HG03442 (cell line): ENCODE measurements around the gene SEC14L1.
"Not testable (repeated sequence)": the region's sequence is repeated elsewhere in the genome, so short reads cannot be mapped to it uniquely, and the experiment has no call there.

Source experiments
- ATAC-seq: cut with Tn5 transposase; IDR thresholded peaks from one replicate; pipeline ENCODE4 v1.9.1; 2021; ENCODE audit warnings: mild to moderate bottlenecking, moderate library complexity; ENCODE audit not compliant: unreplicated experiment

SEC14L1 gene

GRCh38 chr17:77254951-77255825, 114.4 kb downstream of the SEC14L1 start:
- ATAC-seq = no peak

DNA sequence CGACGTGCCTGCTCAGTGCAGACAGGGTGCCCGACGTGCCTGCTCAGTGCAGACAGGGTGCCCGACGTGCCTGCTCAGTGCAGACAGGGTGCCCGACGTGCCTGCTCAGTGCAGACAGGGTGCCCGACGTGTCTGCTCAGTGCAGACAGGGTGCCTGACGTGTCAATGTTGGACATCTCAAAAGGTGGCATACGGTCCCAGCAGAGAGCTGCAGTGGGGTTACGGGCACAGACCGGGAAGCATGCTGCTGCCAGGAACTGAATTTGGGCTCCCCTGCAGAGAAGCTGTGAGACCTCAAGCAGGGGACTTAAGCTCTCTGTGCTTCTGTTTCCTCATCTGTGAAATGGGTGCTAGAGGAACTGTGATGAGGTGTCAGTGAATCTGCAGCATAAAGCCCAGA, 115.2 kb downstream of the SEC14L1 start:
- not testable (repeated sequence) for ATAC-seq

GRCh38 chr17:77256710-77257109, 115.9 kb downstream of the SEC14L1 start:
- ATAC-seq = no peak

GRCh38 chr17:77257169-77257568, 116.4 kb downstream of the SEC14L1 start:
- ATAC-seq = no peak

- no peak for ATAC-seq
These were observed 117.1 kb downstream of the SEC14L1 start for GRCh38 chr17:77257596-77258458.

- ATAC-seq = no peak
These were observed 117.9 kb downstream of the SEC14L1 start for GRCh38 chr17:77258638-77259037.

GRCh38 chr17:77264617-77265230, 124.0 kb downstream of the SEC14L1 start:
- ATAC-seq = no peak

DNA sequence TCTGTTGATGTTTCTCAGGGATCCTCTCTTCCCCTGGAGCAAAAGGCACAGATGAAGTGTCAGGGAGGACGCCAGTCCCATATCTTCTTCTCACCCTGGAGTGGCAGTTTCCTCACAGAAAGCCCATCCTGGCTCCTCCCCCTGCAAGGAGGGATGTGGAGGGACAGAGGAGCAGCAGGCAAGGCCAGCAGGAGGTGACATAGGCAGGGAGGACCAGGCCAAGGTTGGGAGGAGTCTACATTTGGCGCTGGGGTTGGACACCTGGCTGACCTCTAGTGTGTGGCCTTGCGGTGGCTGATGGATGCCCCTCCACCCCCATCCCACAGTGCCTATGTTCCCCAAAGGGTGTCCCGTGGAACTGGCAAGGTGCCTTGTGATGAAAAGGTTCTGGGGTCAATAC, 125.4 kb downstream of the SEC14L1 start:
- ATAC-seq = no peak
